ENCODE data around the gene GRPR. TPM values are rescaled to one million over a fixed set of nuclear protein-coding genes. Genes with fewer than 3 reads are reported as not detected.
"Not testable (repeated sequence)": the region's sequence is repeated elsewhere in the genome, so short reads cannot be mapped to it uniquely, and the experiment has no call there.

GRPR gene
- total RNA-seq, 1 donor from 2014 or later: not detected

DNA sequence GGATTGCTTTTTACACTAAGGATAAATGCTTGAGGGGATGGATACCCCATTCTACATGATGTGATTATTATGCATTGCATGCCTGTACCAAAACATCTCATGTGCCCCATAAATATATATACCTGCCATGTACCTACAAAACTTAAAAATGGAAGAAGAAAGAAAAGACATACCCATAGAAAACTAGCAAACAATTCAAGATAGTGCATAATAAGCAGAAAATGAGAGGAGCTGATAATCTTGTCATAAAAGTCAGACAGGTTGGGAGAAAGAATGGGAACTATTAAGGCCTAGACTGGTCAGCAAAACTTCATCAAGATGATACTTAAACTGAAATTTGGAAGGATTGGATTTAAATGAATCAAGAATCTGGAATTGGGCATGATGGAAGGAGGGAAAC is 22.3 kb downstream of the GRPR start:
- no peaks in the 10 kb centered on the region for H3K27me3 ChIP-seq
- no peak overlapping the region for H3K4me3 ChIP-seq
- no peaks in the 10 kb centered on the region for H3K4me1 ChIP-seq
- no peaks in the 10 kb centered on the region for H3K9me3 ChIP-seq
- DNase-seq (ENCODE audit: extremely low spot score in 2 of 2): no peak
- intact Hi-C loops (cut with DNase I): no loop called here
- TF ChIP-seq POLR2AphosphoS5 (IDR thresholded peaks at IDR 0.05; ENCODE audit: insufficient read depth in 1 of 2, low read depth in 1 of 2) (no peak), POLR2A (IDR thresholded peaks at IDR 0.05) (no peak)
- TF ChIP-seq, protein P1, sequence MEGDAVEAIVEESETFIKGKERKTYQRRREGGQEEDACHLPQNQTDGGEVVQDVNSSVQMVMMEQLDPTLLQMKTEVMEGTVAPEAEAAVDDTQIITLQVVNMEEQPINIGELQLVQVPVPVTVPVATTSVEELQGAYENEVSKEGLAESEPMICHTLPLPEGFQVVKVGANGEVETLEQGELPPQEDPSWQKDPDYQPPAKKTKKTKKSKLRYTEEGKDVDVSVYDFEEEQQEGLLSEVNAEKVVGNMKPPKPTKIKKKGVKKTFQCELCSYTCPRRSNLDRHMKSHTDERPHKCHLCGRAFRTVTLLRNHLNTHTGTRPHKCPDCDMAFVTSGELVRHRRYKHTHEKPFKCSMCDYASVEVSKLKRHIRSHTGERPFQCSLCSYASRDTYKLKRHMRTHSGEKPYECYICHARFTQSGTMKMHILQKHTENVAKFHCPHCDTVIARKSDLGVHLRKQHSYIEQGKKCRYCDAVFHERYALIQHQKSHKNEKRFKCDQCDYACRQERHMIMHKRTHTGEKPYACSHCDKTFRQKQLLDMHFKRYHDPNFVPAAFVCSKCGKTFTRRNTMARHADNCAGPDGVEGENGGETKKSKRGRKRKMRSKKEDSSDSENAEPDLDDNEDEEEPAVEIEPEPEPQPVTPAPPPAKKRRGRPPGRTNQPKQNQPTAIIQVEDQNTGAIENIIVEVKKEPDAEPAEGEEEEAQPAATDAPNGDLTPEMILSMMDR (IDR thresholded peaks at IDR 0.05): no peak
- no peak overlapping the region for H3K27ac ChIP-seq
- H3K36me3 ChIP-seq: no peaks in the 10 kb centered on the region

- Histone ChIP-seq H3K9me3 (no peaks in the 10 kb centered on the region), H3K27ac (no peak overlapping the region), H3K36me3 (no peaks in the 10 kb centered on the region), H3K27me3 (no peaks in the 10 kb centered on the region), H3K4me3 (no peak overlapping the region), H3K4me1 (no peaks in the 10 kb centered on the region)
- intact Hi-C loops (cut with DNase I): no loop called here
- TF ChIP-seq, protein P1 (IDR thresholded peaks at IDR 0.05): no peak
- no peak for TF ChIP-seq POLR2A (IDR thresholded peaks at IDR 0.05)
- TF ChIP-seq POLR2AphosphoS5 (IDR thresholded peaks at IDR 0.05; ENCODE audit: insufficient read depth in 1 of 2, low read depth in 1 of 2): no peak
- no peak for DNase-seq (ENCODE audit: extremely low spot score in 2 of 2)
Observed at GRCh38 chrX:16148896-16149295, 25.5 kb downstream of the GRPR start.

DNA sequence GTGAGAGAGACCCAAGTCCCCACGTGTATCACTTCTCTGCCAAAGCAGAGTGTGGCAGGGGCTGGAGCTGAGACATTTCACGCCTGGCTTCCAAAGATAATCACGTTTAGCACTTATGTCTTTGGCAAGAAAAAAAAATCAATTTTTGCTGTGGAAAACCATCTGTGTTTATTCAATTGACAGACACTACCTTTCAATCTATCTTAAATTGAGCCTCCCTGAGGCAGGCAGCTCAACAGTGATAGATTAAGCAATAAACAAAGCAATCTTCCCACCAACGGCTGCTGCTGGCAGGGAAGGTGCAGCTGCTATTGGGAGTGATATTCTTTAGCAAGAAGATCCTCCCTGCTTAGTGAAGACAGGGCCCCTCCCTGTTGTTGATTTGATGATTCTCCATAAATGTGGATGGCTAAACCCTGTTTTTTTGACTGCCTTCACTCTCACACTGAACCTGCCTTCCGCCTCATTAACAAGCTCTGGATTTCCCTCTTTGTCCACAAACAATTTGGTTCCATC is 32.3 kb downstream of the GRPR start:
- Histone ChIP-seq H3K27ac (no peak overlapping the region), H3K4me3 (no peak overlapping the region), H3K4me1 (no peaks in the 10 kb centered on the region), H3K27me3 (no peaks in the 10 kb centered on the region), H3K9me3 (no peaks in the 10 kb centered on the region), H3K36me3 (no peaks in the 10 kb centered on the region)
- intact Hi-C loops (cut with DNase I): no loop called here
- DNase-seq (ENCODE audit: extremely low spot score in 2 of 2): no peak
- TF ChIP-seq POLR2AphosphoS5 (IDR thresholded peaks at IDR 0.05; ENCODE audit: insufficient read depth in 1 of 2, low read depth in 1 of 2): no peak
- no peak for TF ChIP-seq POLR2A (IDR thresholded peaks at IDR 0.05)
- TF ChIP-seq, protein P1 (IDR thresholded peaks at IDR 0.05): no peak

DNA sequence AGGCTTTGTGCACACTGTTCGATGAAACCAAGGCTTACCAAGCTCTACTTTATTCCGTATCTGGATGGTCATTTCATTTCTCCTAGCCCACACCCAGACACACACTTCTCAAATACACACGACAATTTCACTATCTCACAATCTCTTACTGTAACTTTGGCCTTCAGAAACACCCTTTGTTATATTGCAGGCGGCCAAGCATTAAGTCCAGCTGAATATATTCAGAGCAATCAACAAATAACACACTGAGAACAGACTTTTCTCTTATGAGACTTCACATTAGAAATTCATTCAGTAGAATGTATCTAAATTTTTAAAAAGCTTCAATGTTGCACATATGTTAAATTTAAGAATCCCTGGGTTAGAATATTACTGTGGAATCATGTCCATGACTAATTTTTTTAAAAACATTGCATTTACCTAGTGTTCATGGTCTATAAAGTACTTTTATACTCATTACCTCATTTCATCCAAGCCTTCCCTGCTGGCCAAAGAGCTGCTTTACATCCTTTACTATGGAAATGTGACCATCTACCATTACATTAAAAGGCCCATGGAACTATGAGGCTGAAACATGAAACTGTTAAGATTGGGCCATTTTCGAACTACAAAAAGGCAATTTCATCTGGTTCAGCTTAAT is 33.4 kb downstream of the GRPR start:
- intact Hi-C loops (cut with DNase I): no loop called here
- H3K27ac ChIP-seq: no peak overlapping the region

DNA sequence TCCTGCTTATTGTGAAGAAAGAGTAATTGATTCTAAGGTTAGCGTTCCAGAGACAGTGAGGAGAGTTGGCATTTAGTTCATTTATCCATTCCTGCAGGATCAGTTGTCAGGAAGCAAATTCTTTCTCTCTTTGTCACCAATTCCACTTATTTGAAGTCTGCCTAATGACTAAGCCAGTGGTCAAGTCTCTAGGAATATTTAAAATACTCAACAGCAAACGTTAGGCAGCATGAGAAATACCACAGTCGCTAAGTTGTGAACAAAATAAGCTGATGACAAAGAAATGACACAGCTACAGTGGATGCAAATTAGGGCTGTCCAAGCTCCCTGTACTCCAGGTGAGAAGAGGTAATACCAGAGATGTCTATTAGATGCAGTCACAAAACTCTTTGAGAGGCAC is 37.4 kb downstream of the GRPR start:
- Histone ChIP-seq H3K27me3 (no peaks in the 10 kb centered on the region), H3K9me3 (no peaks in the 10 kb centered on the region), H3K36me3 (no peaks in the 10 kb centered on the region), H3K4me3 (no peak overlapping the region), H3K4me1 (no peaks in the 10 kb centered on the region), H3K27ac (no peak overlapping the region)
- DNase-seq (ENCODE audit: extremely low spot score in 2 of 2): no peak
- intact Hi-C loops (cut with DNase I): no loop called here
- TF ChIP-seq, protein P1 (IDR thresholded peaks at IDR 0.05): no peak
- TF ChIP-seq POLR2AphosphoS5 (IDR thresholded peaks at IDR 0.05; ENCODE audit: insufficient read depth in 1 of 2, low read depth in 1 of 2) (no peak), POLR2A (IDR thresholded peaks at IDR 0.05) (no peak)

More for the DNA sequence above, 33.4 kb downstream of the GRPR start:
- TF ChIP-seq POLR2AphosphoS5 (IDR thresholded peaks at IDR 0.05; ENCODE audit: insufficient read depth in 1 of 2, low read depth in 1 of 2) (no peak), POLR2A (IDR thresholded peaks at IDR 0.05) (no peak)
- TF ChIP-seq, protein P1 (IDR thresholded peaks at IDR 0.05): no peak
- no peaks in the 10 kb centered on the region for H3K27me3 ChIP-seq
- H3K9me3 ChIP-seq: no peaks in the 10 kb centered on the region
- no peaks in the 10 kb centered on the region for H3K36me3 ChIP-seq
- no peak overlapping the region for H3K4me3 ChIP-seq
- no peaks in the 10 kb centered on the region for H3K4me1 ChIP-seq
- DNase-seq (ENCODE audit: extremely low spot score in 2 of 2): no peak

- H3K27ac ChIP-seq; H3K4me1 ChIP-seq; H3K36me3 ChIP-seq; intact Hi-C loops (cut with DNase I); DNase-seq (ENCODE audit: extremely low spot score in 2 of 2); H3K4me3 ChIP-seq; H3K27me3 ChIP-seq; H3K9me3 ChIP-seq: not testable (repeated sequence)
Observed at GRCh38 chrX:16161173-16161572, 37.8 kb downstream of the GRPR start.

Measured in vagina (tissue), 2 donors.